Stimulated activated CD8-positive, alpha-beta memory T cell treated with anti-CD3 and anti-CD28 coated beads, Interleukin-12 subunit alpha, Interleukin-12 subunit beta, amount 100 ng/mL, for 24 hours (primary cell): ENCODE data around the gene SULT1C3.
"Not testable (repeated sequence)": the region's sequence is repeated elsewhere in the genome, so short reads cannot be mapped to it uniquely, and the experiment has no call there.

Source experiments
- DNase-seq: peaks from one replicate; pipeline ENCODE4 v3.0.0-alpha.2; 2020; ENCODE audit errors: extremely low read depth

SULT1C3 gene

DNA sequence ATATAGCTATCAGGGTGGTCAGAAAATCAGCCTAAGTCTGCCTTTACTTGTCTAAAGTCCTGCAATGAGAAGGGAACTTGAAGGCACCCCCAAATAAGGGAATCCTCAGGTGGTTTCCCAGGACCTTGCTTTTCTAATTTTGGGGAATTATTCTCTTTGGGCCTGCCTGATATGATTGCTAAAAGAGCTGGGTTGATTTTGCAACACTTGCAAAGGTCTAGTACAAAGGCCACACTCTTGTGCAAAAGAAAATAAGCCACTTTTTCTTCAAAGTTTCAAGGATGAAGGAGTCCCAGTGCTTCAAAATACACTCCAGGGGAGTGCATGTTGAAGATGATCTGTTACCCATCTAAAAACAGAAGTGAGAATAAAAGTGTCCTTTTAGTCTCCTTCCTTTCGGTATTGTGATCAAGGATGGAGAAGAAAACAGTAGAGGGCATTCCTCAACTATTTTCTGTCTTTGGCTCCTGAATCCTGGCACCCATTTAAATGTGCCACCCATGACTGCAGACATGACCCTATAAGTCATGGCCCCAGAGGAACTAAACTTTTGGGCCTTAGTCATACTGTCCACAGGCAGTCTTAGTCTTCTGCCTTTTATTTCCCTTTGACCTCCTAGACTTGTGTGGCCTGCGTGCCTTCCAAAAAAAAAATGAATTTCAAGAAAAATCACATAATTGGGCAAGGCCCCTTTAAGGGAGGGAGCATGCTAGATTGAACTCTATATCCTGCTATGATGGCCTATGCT is 5.1 kb downstream of the SULT1C3 start:
- DNase-seq, result no peak

DNA sequence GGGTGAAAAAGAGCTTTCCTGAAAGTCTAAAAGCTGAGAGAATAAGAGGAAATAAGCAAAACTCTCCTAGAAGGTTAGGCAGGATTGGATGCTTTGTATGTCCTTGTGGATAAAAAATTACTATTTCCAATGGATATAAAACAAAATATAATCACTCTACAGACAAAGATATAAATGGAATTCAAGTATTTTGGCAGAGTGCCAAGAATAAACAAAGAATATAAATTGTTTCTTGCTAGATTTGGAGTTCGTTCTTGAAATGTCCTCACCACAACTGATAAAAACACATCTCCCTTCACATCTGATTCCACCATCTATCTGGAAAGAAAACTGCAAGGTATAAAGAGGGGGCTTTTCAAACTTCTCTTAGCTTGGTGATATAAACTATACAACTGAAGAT is 13.3 kb downstream of the SULT1C3 start:
- DNase-seq, result no peak

DNA sequence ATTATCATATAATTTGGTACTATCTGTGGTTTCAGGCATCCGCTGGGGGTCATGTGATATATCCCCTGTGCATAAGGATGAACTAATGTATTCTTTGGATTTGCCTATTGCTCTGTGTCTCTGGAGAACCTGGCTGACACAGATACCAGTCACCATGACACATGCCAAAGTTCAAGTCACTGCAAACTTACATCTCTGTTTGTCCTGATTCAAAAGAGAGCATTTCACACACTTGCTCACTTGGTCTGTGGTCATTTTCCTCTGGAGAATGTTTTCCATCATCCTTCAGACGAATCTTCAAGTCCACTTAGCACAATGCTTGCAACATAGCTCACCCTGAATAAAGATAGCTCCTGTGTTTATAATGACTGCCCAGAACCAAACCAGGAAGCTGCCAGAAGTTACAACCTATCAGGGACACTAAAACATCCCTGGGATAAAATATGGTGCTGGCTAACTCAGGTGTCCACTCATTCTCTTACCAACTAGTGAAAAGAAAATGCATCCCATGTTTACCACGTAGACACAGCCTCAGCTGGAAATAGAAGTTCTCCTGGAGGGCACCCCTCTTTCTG is 18.1 kb downstream of the SULT1C3 start:
- DNase-seq, result no peak

DNA sequence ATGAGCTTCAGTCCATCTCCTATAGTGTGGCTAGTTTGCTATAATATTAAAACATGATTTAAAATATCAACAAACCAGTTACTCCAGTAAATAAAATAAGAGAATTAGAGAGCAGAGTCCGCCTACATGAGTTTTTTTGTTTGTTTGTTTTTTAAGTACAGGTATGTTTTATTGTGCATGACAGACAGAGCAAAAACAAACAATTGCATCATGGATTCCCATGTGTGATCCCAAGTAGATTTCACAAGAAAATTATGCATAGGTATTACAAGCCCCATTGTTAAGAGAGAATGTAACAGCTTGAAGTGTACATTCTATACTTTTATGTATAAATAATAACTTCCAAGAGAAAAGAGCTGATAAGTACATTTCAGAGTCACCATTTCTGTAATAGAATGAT is 21.0 kb downstream of the SULT1C3 start:
- no peak for DNase-seq

DNA sequence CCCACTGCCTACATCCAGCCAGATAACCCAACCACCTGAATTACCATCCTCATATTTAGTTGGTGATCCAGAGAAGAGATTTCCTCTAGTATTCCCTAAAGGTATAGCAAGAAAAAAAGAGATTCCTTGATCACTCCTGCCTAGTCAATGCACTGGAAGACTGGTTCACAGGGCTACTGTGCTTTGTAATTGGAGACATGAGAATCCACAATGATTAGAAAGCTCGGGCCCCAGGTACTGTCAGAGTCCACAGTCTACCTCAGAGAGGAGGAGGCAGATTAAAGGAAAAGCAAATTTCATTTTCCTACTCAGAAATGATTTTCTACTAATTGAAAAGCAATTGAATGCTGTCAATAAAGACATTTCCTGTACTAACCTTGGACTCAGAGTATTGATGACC is 22.3 kb downstream of the SULT1C3 start:
- no peak for DNase-seq

DNA sequence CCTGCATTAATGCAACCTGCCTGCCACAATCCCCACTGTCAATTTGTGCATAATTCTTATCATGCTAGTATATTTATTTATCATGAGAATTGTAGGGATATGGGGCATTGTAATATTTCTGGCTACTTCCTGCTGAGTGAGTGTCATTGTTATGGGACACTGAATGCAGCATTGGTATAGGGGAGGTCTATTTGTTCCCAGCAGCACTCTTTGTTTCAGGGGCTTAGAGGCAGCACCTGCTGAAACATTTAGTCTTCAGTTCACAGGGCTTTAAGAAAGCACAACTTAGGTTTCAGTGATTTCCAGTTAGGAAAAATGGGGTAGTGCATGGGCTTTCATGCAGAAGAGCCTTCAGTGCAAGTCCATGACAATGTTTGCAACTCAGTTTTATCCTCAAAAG is 23.6 kb downstream of the SULT1C3 start:
- DNase-seq, result no peak

DNA sequence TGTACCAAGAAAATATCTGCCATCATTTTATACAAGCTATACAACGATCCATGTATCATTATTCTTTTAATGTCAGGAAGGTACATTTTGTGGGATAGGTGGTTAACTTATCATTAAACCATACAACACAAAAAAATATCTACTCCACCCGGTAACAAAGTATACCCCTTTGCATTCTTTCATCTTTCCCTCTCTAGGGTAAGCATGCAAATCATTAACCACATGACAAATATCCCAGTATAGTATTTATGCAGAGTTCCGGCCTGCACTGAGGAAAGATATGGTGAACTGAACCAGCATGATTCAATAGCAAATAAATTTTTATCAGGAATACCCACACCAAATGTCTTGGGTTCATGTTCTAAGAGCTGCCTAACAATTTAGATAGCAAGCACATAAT is 26.4 kb downstream of the SULT1C3 start:
- no peak for DNase-seq

DNA sequence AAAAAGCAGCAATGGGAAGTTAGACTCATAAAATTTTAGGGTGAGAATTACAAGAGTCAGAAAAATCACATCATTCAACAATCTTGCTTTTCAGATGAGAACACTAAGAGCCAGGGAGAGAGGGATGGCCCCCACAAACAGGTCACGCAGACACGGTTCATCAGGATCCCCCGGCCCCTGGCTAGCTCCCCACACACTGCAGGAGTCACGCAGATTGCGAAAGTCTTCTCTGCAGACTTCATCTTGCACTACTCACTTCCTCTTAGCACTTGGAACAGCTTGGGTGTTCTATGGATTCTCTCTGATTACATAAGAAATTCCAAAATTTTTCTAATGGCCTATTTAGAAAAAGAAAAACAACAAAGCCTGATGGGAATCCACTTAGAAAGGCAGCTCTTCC is 27.3 kb downstream of the SULT1C3 start:
- DNase-seq, result no peak

DNA sequence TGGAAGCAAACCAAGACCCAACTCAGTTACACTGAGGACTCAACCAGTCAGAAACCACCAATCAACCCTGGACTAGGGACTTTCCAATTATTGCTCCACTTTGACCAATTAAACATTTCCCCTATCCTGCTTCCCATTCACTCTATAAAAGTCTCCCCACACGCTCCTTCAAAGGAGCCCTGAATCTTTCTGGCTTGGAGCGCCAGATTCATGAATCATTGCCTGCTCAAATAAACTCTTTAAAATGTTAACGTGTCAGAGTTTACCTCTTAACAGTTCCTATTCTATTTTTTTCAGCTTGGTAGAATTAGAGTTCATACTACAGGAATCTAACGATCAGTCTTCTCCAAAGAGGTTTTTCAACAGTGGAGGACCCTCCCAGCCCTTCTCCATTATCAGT is 28.2 kb downstream of the SULT1C3 start:
- no peak for DNase-seq

DNA sequence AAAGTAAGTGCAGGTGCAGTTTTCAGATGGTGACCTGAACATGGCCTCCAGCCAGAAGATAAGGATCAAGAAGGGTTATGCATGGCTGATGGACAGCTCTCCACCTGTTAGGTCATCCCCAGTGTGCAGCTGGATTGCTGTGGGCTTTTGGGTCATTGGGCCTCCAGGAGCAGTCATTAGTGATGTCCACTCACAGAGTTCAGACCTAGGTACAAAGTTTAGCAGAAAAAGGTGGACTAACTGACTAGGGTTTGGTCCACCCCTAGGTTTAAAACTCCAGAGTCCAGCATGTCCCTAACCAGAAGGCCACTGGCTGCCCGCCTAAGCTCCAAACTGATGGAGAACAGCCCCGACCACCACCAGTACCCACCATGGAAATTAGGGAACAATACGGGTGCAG is 30.6 kb downstream of the SULT1C3 start:
- no peak for DNase-seq

DNA sequence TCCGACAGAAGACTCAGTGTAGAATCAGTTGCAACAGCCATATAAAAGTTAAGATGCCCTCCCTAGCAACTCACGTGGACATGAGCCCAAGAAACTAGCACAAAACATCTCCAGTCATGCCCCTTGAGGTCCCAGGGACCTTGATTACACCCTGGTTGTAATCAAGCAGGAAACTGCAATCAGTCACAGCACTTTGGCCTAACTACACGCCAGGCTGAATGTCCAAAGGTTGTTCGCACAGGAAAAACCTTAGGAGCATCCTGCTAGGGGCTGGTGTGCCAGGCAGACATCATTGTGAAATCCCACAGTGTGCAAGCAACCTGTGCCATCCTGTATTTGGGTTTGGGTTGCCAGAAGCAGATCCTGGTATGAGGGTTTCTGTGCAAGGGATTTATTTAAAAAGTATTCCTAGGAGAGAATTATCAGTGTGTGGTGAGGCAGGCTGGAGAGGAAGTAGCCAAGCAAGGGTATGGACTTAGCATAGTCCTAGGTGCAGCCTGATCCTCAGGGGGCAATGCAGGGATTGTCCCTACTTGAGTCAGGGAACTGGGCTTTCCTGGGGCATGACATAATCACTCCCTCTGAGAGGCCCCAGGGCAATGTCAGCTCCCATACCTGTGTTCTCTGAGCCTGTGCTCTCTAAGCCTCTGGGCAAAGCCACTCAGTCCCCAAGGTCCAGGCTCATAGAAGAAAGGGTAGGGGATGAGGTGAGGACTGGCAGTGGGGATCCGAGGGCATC is 31.2 kb downstream of the SULT1C3 start:
- no peak for DNase-seq

DNA sequence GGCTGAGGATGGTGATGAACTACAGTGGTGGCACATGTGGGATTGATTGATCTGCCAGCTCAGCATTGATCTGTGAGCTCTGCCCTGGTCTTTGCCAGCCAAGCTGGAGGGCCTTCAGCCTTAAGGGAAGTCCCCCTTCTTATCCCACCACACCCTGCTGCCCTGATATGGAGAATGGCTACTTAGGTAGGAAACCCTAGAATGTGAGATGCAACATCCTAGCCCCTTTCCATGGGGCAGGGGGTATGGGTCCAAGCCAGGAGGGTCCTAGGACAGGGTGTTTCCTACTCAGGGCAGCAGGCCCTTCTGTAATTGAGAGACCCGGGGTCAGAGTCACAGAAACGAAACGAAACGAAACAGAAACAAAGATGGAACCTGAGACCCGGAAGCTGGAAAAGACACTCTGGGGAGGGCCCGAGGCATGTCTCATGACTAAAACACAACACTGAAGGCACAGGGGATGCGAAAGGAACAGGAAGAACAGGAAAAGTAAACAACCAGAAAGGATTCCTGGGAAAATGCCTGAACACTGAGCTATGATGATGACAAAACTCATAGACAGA is 32.0 kb downstream of the SULT1C3 start:
- DNase-seq, result no peak

DNA sequence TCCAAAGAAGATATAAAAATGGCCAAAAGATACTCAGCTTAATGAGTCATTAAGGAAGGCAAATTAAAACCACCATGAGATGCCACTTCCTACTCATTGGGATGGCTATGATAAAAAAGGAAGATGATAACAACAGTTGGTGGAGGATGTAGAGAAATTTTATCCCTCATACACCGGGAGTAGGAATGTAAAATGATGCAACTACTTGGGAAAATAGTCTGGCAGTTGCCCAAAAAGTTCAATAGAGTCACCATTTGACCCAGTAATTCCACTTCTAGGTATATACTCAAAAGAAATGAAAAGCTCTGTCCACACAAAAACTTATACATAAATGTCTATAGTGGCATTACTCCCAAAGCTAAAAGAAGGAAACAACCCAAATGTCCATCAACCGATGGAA is 38.9 kb downstream of the SULT1C3 start:
- DNase-seq, result no peak

DNA sequence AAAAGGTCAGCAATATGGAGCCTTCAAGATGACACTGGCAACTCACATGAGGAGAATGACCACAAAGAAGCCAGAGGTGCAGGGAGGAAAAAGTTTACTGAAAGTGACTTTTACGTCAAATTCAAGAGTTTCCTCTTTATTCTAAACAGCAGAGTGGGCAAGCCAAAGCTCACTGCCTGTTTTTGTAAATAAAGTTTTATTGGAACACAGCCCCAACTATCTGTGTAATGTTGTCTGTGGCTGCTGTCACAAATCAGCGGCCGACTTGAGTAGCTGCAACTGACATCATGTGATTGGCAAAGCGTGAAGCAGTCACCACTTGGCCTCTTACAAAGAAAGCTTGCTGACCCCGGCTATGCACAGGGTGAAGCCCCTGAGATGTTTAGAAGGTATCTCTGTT is 39.7 kb downstream of the SULT1C3 start:
- no peak for DNase-seq

DNA sequence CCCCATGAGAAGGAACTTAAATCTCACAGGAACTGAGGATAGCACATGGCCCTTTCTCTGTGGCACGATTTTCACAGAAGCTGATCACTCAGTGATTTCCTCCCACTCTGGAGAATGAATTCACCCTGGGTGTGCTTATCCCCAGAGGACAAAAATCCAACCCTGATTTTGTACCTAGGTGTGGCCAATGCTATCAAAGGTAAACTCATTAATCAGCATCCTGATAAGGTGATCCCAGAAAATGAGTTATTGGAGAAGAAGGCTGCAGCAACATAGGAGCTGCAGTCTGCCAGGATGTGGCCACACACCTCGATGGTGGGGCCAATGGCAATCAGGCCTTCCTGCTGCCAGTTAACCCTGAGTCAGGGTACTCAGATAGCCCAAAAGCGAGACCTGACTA is 40.7 kb downstream of the SULT1C3 start:
- no peak for DNase-seq

DNA sequence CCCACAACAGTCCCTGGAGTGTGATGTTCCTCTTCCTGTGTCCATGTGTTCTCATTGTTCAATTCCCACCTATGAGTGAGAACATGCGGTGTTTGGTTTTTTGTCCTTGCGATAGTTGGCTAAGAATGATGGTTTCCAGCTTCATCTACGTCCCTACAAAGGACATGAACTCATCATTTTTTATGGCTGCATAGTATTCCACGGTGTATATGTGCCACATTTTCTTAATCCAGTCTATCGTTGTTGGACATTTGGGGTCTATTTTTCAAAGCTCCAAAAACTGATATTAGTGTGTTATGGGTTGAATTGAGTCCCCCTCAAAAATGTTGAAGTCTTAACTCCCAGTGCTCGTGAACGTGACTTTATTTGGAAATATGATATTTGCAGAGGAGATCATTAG is 44.8 kb downstream of the SULT1C3 start:
- DNase-seq, result not testable (repeated sequence)

DNA sequence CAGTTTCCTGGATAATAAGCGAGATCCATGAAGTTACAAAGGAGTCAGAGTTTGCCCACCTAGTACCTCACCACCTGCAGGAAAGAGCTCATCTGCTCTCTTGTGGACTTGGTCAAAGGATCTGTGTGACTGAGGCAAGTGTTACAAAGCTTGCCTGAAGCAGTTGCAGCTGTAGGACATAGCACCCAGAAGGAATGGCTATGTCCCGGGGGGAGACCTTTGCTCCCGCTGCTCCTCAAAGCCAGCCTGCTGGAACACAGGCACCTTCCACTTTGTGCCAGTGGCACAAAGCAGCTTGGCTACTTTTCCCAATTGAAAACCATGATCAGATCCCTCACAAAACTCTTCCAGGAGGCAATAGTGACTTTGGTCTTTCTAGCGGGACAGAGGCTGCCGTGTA is 45.8 kb downstream of the SULT1C3 start:
- DNase-seq, result no peak

DNA sequence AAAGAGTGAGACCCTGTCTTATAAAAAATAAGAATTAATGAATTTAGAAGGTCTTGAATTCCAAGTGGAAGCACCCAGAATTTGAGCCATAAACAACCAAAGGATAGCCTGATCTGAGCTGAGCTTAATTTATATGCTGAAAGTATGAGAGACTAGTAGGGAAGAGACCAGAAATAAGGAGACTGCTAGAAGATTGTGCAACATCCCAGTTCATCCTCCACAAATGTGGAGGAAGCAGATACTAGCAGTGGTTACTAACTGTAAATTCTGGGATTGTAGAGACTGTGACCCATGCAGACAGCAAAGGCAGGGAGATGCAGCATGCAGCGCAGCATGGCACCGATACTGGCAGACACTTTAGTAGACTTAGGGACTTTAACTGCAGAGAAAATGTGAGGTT is 47.4 kb downstream of the SULT1C3 start:
- no peak for DNase-seq

DNA sequence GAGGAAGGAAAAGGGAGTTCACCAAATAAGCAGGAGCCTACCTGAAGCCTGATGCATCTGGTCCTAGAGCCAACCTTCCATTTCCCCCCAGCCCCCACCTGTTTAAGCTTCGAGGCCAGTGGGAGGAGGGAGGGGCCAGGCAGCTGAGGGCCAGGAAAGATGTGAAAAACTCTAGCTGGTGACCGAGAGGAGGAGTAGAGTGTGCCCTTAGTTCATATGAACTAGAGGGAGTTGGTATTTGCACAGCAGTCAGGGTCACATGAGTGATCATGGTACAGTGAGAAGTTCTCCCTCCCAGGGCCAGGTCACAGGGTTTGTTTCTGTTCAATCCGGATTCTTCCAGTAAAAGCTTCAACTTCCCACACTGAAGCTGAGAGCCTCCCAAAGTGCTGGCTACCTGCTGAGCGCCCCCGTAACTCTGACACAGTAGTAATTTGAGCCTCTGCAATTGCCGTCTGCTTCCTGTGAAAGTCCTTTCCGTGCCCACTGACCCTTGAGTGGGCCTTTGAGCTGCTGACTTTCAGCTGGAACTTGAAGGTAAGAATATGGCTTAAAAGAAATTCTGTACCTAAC is 48.9 kb downstream of the SULT1C3 start, which contains the start of gene SULT1C2:
Gene SULT1C2 (plus strand): TSS at position 362 of the 573 bp plus-strand sequence. CDS start 4,773 bp downstream, outside the sequence.
- no peak for DNase-seq

DNA sequence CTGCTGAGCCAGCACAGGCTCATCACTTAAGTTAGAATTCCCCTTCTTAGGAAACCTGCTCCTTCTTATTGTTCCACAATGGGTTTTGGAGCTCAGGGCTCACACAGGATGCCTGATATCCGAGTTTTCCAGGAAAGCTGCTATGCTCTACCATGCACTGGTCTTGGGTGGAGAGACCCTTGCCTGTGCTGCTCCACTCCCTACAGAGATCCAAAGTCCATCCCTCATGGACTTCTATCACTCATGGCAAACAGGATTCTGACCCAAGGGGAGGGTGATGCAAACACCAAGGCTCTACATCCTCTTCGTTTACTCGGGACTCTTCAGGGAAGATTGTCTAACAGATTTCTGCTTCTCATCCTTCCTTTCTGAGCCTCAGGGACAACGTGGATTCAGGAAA is 54.1 kb downstream of the SULT1C3 start:
- no peak for DNase-seq

DNA sequence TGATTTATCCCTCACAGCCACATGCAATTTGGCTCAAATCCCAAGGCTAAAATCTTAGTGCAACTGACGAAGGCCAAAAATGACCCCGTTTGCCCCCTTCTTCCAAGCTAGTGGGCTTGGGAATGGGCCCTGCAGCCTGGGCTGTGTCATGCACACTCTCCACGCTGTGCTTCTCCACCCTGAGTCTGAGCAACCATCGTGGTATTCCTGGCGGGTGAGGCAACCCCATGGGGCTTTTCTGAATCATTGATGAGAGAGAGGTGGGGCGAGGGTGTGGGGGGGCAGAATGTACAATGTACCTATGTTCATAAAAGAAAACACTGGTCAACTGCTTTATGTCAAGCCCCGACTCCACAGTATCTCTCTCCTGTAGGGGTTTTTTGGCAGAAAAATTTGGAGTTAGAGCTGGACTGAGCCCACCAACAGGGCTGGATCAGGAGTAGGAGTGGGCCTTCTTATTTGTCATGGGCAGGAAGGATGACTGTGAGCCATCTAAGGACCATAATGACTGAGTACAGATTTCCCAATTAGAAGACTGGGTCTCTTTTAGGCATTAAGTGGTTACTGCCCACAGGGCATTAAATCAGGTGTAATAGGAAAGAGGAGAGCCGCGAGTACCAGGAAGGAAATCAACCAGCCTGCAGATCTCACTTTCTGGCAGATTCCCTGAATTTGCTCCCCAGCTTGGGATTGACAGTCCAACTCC is 57.8 kb downstream of the SULT1C3 start:
- DNase-seq, result no peak

DNA sequence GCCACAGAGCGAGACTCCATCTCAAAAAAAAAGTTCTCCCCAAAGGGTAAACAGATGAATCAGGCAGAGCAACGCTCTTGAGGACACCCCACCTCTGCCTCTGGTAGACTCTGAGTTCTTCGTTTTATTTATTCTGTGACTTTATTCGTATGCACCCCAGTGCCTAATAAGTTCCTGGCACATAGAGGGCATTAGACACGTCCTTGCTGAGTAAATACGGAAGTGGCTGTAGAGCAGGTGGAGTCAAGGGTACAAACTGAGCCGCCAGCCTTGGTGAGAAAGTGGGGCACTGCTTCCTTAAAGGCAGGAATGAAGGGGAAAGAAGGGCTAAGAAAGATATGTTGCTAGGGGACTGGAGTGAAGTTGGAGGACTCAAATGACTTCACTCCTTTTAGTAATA is 61.8 kb downstream of the SULT1C3 start:
- DNase-seq, result no peak
